HG03565 (cell line): ENCODE results near the gene MBD6.
"Not testable (repeated sequence)": the region's sequence is repeated elsewhere in the genome, so short reads cannot be mapped to it uniquely, and the experiment has no call there.

Source experiments
- ATAC-seq: cut with Tn5 transposase; IDR thresholded peaks from one replicate; pipeline ENCODE4 v1.9.1; 2021; ENCODE audit warnings: mild to moderate bottlenecking, moderate library complexity; ENCODE audit not compliant: unreplicated experiment

Gene MBD6

GRCh38 chr12:57513677-57514076 is 8.9 kb upstream of the MBD6 start:
- ATAC-seq, result not testable (repeated sequence)

DNA sequence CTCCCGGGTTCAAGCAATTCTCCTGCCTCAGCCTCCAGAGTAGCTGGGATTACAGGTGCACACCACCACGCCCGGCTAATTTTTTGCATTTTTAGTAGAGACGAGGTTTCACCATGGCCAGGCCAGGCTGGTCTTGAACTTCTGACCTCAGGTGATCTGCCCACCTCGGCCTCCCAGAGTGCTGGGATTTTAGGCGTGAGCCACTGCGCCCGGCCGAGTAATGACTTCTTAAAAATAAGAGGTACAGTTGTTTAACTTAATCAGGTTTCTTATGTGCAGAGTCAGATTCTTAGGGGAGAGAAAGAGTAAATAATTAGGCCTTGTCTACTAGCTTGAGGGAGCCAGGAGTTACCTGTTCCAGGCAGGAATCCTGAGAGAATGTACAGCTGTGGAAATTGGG is 8.4 kb upstream of the MBD6 start:
- not testable (repeated sequence) for ATAC-seq

DNA sequence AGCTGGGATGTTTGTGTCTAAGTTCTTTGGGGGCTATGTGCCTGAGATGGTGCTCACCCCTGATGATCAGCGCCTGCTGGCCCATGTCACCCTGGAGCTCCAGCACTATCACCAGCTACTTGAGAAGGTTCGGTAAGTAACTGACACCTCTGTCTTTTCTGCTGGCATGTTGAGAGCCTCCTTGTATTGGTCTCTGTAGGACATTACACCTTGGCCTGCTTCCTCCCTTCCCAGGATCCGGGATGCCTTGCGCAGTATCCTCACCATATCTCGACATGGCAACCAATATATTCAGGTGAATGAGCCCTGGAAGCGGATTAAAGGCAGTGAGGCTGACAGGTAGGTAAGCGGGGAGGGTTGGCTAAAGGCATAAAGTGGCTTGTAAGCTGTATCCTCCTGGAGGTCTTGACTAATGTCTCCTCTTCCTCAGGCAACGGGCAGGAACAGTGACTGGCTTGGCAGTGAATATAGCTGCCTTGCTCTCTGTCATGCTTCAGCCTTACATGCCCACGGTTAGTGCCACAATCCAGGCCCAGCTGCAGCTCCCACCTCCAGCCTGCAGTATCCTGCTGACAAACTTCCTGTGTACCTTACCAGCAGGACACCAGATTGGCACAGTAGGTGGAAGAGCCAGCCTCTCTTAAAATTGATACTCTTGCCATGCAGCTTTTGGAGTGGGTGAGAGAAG is 7.8 kb upstream of the MBD6 start:
- ATAC-seq, result no peak

- ATAC-seq, result no peak
Observed at GRCh38 chr12:57515408-57515933, 7.2 kb upstream of the MBD6 start.

- ATAC-seq, result no peak
Observed at GRCh38 chr12:57515934-57516541, 6.6 kb upstream of the MBD6 start.

DNA sequence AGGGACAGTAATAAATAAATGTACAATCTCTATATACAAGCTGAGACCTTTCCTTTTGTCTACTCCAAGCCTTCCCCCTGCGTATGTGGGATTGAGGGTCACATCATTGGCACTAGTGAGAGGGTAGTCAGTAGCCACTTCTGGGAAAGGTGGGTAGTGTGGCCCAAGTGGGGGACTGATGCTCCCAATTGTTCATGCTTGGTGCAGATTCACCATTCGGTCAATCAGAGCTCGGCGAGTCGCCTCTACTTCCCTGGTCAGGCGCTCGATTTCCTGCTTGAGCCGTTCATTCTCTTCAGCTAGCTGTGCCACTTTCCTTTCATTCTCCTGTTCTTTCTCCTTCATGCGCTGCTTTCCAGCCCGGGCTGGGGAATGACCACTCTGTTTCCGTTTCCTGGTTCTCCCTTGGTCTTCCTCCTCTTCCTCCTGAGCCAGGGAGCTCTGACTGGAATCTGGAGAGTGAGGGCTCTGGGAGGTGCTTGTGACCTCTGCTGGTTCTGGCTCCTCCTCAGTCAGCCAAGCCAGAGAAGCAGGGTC is 5.9 kb upstream of the MBD6 start:
- ATAC-seq, result no peak

DNA sequence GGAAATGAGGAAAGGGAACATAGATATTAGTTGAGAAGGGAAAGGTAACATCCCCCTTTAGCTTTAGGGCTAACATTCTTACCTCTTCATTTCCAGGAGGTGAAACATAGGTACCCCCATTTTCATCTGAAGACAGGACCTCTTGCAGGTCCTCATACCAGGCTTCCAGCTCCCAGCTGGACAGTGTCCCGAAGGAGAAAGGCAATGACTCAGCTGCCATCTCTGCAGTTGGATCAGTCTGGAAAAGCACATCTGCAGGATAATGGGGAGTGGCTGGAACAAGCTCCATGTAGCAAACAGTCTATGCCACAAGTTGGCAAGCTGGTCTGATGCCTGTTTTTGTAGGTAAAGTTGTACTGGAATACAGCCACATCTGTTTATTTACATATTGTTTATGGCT is 5.4 kb upstream of the MBD6 start:
- ATAC-seq, result no peak

- ATAC-seq, result not testable (repeated sequence)
Observed at GRCh38 chr12:57517718-57518117, 4.9 kb upstream of the MBD6 start.

- ATAC-seq, result no peak
Observed at GRCh38 chr12:57518176-57518919, 4.3 kb upstream of the MBD6 start.

DNA sequence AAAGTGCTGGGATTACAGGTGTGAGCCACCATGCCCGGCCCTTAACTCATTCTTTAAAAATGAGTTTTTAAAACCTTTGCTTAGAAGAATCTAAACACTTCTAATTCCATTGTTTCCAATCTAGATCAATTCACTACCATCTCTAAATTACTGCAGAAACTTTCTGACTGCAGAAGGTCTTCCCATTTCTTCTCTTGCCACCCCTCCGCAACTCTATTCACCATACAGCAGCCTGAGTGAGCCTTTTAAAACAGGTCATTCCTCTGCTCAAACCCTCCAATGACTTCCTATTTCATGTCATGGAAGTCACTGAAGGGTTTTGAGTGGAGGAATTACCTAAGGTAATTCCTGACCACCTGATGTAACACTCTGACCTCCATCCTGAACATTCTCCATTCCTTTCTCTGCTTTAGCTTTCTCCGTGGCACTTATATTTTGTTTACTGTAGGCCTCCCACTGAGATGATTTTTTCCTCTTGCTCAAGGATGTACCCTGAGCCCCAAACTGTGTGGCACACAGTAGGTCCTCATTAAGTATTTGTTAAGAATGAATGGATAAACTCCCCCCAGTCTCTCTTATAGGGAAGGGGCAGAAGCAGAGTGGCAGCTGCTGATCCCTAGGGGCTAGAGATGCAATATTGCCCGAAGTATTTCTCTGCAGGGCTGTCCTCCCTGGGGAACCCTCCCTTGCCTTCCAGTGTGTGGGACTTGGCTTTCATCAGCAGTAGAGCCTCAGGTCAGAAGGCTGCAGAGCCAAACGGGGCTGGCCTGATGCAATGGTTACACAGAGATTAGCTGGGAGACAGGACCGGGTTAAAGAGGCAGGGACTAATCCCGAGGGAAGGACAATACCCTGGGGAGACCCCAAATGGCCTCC is 3.5 kb upstream of the MBD6 start:
- no peak for ATAC-seq

DNA sequence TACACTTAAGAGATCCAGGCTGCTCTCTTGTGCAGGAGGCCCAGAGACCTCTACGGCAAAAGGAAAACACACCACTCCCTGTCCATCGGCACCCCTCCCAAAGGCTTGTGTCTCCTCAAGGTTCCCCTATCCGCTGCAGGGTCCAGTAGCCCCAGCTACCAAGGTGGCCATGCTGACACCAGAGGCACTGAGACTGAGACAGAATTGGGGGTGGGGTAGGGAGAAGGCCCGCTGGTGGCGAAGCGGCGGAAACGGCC is 2.9 kb upstream of the MBD6 start:
- no peak for ATAC-seq

- ATAC-seq, result peak; percentile 51
Observed at GRCh38 chr12:57520053-57520818, 2.4 kb upstream of the MBD6 start, which contains the start of gene DDIT3. TSS of gene DDIT3 (minus strand) at chr12:57520514. CDS start at chr12:57517406, 3,108 bp downstream.

- ATAC-seq, result no peak
Observed at GRCh38 chr12:57521525-57522010, 1.1 kb upstream of the MBD6 start.

GRCh38 chr12:57522887-57523705 is 472 bp downstream of the MBD6 start:
- no peak for ATAC-seq

DNA sequence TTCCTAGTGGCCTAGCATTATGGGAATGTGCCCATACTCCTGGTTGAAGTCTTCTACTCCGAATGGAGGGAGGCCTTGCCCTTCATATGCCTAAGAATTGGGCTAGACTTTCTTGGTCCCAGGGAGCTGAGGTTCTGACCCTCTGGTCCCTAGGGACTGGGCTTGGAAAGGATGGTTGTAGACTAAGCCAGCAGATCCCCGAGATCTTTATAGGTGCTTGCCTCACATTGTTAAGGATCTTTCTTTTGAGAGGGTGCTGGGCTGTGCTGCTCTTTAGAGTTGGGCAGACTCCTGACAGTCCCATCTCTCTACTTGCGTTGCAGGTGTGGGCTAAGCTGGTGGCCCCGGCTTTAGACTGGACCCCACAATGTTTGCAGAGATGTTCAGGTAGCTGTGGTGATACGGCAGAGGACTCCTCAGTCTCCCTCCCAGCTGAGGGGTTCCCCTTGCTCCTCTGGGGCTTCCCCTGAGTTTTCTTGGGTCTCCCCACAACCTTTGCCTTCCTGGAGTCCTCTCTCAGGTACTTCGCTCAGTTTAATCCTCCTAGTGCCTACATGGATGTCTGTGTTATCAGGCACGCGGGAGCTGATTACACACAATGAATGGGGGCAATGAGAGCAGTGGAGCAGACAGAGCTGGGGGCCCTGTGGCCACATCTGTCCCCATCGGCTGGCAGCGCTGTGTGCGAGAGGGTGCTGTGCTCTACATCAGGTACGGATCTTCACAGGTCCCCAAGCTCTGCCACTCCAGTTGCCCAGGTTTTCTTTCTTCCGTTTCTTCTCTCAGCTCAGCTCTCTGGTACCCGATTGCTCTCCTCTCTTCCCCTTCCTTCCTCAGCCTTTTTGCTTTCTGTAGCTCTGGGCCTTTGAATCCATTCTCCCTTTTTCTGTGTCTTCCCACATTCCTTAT is 1.3 kb downstream of the MBD6 start:
- ATAC-seq, result no peak

DNA sequence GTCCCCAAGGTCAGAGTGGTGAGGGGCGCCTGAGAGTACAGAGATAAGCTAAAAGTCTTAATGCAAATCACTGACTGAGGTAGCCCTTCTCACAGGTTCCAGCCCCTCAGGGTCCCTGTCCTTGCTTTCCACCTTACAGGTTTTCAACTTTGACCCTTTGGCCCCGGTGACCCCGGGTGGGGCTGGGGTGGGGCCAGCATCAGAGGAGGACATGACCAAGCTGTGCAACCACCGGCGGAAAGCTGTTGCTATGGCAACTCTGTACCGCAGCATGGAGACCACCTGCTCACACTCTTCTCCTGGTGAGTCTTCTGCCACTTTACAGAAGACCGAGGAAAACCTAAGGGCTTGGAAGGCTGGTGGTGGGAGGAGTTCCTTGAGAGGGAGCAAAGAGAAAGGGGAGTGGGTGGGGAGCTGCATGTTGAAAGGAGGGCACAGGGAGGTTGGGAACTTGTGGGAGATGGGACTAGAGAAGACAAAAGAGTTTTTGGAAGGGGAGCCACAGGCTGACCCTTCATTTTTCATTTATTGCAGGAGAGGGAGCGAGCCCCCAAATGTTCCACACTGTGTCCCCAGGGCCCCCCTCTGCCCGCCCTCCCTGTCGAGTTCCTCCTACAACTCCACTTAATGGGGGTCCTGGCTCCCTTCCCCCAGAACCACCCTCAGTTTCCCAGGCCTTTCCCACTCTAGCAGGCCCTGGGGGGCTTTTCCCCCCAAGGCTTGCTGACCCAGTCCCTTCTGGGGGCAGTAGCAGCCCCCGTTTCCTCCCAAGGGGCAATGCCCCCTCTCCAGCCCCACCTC is 2.4 kb downstream of the MBD6 start:
- no peak for ATAC-seq
